ENCODE results near the gene MED25.
"Not testable (repeated sequence)": the region's sequence is repeated elsewhere in the genome, so short reads cannot be mapped to it uniquely, and the experiment has no call there.

MED25 gene

GRCh38 chr19:49816590-49816989 lies 1.5 kb upstream of the MED25 start:
- no peak for DNase-seq (ENCODE audit: low spot score)

GRCh38 chr19:49818649-49819370 lies 721 bp downstream of the MED25 start:
- no peak for DNase-seq (ENCODE audit: low spot score)

DNA sequence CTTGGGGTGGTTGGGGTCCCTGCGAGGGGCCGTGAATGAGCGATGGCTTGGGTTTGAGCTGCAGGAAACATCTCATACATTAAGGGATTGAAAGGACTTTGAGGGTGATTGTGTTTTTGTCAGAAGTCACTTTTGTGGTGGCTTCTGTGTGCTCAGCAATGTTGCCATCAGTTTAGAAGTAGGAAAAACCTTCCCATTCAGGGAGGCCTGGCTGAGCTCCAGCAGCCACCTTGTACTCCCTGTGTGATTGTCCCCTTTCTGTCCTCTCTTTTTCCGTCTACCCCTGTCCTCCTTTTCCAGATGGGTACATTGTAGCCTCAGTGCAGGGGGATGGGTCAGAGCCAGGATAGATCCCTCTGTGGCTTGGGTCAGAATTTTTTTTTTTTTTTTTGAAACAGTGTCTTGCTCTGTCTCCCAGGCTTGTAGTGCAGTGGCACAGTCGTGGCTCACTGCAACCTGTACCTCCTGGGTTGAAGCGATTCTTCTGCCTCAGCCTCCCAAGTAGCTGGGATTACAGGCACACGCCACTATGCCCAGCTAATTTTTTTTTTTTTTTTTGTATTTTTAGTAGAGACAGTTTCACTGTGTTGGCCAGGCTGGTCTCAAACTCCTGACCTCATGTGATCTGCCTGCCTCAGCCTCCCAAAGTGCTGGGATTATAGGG lies 1.5 kb downstream of the MED25 start:
- DNase-seq (ENCODE audit: low spot score) = not testable (repeated sequence)

DNA sequence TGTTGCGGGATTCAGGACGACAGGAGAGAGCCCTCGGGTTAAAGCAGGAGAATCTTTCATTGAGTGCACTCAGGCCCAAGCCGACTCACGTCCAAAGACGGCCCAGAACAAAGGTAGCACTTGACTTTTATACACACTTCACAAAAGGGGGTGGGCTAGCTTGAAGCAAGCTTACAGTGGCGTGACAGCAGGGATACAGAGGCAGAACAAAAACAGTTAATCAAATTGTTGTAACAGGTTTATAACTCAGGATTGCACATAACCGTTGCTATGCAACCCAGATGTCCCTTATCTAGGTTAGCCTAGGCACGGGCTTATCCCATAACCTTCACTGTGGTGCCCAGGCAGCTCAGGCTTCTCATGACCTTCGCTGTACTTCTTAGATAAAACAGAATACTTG lies 2.0 kb downstream of the MED25 start:
- no peak for DNase-seq (ENCODE audit: low spot score)

DNA sequence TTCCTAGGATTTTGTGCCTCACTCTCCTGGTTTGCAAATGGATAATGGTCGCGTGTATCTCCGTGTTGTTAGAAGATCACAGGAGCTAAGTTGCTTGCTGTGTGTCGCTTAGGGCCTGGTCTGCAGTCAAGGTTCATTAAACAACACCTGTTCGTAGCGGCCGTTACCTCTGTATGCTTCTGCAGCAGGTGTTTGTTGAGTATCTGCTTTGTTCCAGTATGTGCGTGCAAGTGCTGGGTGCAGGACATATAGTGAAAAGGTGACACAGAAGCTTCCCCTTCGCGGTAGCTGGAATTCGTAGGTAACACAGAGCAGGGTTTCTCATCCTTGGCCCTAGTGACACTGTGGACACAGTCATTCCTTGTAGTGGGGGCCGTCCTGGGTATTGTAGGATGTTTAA lies 5.4 kb downstream of the MED25 start:
- DNase-seq (ENCODE audit: low spot score) = no peak

- no peak for DNase-seq (ENCODE audit: low spot score)
These were observed 6.6 kb downstream of the MED25 start for GRCh38 chr19:49824662-49825061.

- DNase-seq (ENCODE audit: low spot score) = no peak
These were observed 8.9 kb downstream of the MED25 start for GRCh38 chr19:49827034-49827433.

- no peak for DNase-seq (ENCODE audit: low spot score)
These were observed 11.1 kb downstream of the MED25 start for GRCh38 chr19:49829200-49829599.

- no peak for DNase-seq (ENCODE audit: low spot score)
These were observed 11.6 kb downstream of the MED25 start for GRCh38 chr19:49829721-49830120.

DNA sequence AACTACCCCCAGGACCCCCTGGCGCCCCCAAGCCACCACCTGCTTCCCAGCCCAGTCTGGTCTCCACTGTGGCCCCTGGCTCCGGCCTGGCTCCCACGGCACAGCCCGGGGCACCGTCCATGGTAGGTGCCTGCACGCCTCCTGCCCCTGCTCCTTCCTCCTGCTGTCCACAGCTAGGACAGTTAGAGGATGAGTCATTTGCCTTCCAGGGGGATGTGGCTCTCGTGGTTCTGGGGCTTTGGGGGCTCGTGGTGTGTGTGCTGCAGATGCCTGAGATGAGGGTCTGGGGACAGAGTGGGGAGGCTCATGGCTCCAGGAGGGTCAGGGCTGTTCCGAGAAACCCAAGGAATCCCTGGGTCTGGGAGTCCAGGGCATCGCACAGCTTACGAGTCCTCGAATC lies 12.7 kb downstream of the MED25 start:
- no peak for DNase-seq (ENCODE audit: low spot score)

DNA sequence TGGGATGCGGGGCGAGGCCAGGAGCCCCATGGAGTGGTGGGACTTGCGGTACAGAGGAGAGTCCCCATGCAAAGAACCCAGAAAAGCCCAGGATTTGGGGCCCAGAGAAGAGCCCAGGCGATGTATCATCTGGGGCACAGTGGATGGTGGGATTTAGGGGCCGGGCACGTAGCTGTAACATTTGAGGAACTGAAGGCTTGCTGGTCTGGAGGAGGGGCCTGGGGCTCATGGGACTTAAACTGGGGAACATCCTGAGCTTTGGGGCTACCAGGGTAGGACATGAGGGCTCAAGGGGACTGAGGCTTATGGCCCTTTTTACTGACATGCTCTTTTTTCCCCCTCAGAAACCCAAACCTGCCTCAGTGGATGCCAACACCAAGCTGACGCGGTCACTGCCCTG lies 13.5 kb downstream of the MED25 start:
- no peak for DNase-seq (ENCODE audit: low spot score)

DNA sequence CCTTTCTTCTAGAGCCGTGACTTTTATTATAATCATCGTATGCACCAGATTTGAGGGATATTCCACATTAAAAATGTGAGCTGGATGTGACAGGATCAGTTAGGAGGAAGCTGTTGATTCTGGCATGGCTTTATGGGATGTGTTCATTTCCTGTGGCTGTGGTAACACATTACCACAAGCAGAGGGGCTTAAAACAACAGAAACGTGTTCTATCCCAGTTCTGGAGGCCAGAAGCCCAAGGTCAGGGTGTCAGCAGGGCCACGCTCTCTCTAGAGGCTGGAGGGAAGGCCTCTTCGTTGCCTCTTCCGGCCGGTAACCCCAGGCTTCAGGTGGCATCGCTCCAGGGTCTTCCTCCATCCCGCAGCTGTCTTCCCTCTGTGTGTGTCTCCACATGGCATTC lies 14.5 kb downstream of the MED25 start:
- no peak for DNase-seq (ENCODE audit: low spot score)

GRCh38 chr19:49833599-49833998 lies 15.5 kb downstream of the MED25 start:
- no peak for DNase-seq (ENCODE audit: low spot score)

DNA sequence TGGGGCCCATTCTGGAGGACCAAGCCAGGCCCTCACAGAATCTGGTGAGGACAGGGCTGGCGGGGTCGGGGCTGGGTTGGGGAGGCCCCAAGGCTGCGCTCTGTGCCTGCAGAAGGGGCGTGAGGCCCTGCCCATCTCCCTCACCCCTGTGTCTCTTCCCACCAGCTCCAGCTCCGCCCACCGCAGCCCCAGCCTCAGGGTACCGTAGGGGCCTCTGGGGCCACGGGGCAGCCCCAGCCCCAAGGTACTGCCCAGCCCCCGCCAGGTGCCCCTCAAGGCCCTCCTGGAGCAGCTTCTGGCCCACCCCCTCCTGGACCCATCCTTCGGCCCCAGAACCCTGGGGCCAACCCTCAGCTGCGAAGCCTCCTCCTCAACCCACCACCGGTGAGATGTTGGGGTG lies 17.5 kb downstream of the MED25 start:
- DNase-seq (ENCODE audit: low spot score) = no peak

- DNase-seq (ENCODE audit: low spot score) = no peak
These were observed 18.3 kb downstream of the MED25 start for GRCh38 chr19:49836176-49837008.

DNA sequence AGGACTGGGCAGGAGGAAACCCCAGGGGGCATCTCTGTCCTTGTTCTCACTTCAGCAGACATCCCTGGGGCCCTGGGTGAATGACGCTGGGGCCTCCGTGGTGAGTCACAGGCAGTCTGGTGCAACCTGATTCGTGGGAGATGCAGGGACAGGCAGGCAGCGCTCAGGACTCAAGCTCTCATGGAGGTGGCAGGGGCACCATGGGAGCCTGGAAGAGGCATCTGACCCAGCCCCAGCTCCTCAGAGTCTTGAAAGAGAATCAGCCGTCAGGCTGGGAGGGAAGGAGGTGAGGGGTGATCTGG lies 18.9 kb downstream of the MED25 start:
- DNase-seq (ENCODE audit: low spot score) = no peak

DNA sequence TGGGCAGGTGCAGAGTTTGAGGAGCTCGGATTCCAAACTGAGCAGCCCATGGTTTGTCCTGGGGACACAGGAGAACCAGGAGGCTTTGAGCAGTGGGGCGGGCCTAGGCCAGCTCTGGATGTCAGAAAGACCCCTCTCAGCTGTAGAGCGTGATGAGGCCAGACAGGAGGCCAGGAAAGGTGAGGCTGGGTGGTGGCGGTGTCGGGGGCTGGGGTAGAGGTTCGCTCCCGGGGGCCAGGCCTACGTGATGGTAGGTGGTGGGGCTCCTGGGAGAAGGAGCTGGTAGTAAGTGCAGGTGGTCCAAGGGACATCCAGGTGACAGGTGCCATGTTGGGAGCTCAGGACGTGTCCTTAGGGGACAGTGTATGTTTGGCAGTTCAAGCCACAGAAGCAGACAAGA lies 19.3 kb downstream of the MED25 start:
- DNase-seq (ENCODE audit: low spot score) = no peak

- no peak for DNase-seq (ENCODE audit: low spot score)
These were observed 20.9 kb downstream of the MED25 start for GRCh38 chr19:49838885-49839588.

- no peak for DNase-seq (ENCODE audit: low spot score)
These were observed 21.6 kb downstream of the MED25 start for GRCh38 chr19:49839713-49840112.

DNA sequence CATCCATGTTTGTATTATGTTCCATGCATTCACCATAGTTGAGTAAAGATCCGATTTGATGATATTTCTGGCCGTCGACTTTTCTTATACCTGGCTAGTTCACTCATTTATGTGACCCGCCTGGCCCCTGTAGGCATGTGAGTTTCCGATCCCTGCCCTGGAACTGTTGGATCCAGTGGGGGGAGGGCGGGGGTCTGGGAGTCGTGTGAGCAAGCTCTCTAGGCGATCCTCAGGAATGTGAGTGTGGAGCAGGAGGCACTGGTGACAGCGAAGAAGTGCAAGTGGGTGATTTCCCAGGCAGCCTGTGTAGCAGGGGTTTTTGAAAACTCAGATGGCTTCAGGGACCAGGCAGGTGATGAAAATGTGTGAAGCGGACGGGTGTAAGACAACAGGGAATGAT lies 22.2 kb downstream of the MED25 start:
- DNase-seq (ENCODE audit: low spot score) = no peak

DNA sequence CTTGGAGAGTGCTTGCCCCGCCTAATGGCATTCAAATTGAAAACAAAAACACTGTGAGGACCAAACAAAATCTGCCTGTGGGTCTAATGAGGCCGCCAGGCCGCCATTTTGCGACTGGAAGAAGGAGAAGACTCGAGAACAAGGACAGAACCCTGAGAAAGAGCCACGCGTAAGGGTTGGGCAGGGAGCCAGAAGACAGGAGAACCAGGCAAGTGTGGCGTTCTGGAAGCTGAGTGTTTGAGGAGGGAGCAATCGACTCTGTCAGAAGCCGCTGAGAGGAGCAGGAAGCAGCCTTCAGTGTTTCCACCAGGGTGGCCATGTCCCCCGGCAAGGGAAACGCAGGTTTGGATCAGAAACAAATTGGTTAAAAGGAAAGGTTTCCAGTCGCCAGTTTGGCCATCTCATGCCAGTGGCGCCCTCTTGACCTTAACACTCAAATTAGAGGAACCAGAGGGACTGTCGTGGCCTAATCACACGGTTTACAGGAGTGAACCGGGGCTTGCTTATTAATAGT lies 22.7 kb downstream of the MED25 start:
- DNase-seq (ENCODE audit: low spot score) = no peak

DNA sequence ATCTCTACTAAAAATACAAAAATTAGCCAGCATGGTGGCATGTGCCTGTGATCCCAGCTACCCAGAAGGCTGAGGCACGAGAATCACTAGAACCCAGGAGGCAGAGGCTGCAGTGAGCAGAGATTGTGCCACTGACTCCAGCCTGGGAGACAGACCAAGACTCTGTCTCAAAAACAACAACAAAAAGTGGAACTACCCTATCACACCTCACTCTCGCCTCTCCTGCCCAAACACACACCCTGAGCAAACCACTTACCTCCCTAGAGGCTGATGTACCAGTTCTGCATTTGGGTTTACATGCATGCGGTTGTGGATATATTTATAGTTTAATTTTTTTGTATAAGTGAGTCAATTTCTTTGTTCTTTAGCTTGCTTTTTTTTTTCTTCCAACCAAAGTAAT lies 25.2 kb downstream of the MED25 start:
- DNase-seq (ENCODE audit: low spot score) = no peak

Data from CD4-positive, alpha-beta T cell treated with Interleukin-2 at 100 ng/mL for 4 hours (primary cell).